Prostate gland (tissue), 2 donors: ENCODE results near the gene TMPRSS15.

Source experiments
- CTCF ChIP-seq, 4 experiments: fragments of 200-600 bp in 2 of 4; fragments of 450-650 bp in 2 of 4; sonication (generic) in 2 of 4; IDR thresholded peaks; 1 replicate in 3 of 4; 2 replicates in 1 of 4; pipeline ENCODE4 v1.5.1; 2016 to 2019; ENCODE audit warnings: antibody characterized with exemption in 4 of 4, mild to moderate bottlenecking in 2 of 4, moderate library complexity in 2 of 4
- POLR2A ChIP-seq: fragments of 450-650 bp; IDR thresholded peaks from one replicate; pipeline ENCODE4 v1.6.1; 2016; ENCODE audit warnings: antibody characterized with exemption, mild to moderate bottlenecking

GRCh38 chr21:18369115-18369514, 34.5 kb downstream of the TMPRSS15 start:
- TF ChIP-seq CTCF (IDR thresholded peaks at IDR 0.05) (no peak), POLR2A (no peak)
